H9 (cell line): Measurements from ENCODE around the gene C7. TPM values are rescaled to one million over a fixed set of nuclear protein-coding genes. Genes with fewer than 3 reads are reported as not detected.

Experiments used
- DNase-seq: peaks from one replicate; pipeline ENCODE4 v3.0.0-alpha.2; 2017
- H2AFZ ChIP-seq: one replicate; pipeline ENCODE4 v1.6.1; 2013; ENCODE audit warnings: mild to moderate bottlenecking, low read length, control low read depth, moderate library complexity
- H2AK5ac ChIP-seq: 2 replicates; pipeline ENCODE4 v1.6.1; 2013; ENCODE audit warnings: low read length, control low read depth, mixed read lengths; ENCODE audit not compliant: insufficient read length
- H2BK120ac ChIP-seq: one replicate; pipeline ENCODE4 v1.6.1; 2013; ENCODE audit warnings: low read depth, mild to moderate bottlenecking, low read length, control low read depth, inconsistent platforms; ENCODE audit not compliant: poor library complexity, severe bottlenecking
- H2BK12ac ChIP-seq: 2 replicates; pipeline ENCODE4 v1.6.1; 2013; ENCODE audit warnings: low read length, control low read depth, mixed read lengths, low read depth; ENCODE audit not compliant: insufficient read length
- H2BK15ac ChIP-seq: 2 replicates; pipeline ENCODE4 v1.6.1; 2013; ENCODE audit warnings: low read depth, low read length, control low read depth
- H2BK20ac ChIP-seq: one replicate; pipeline ENCODE4 v1.6.1; 2013; ENCODE audit warnings: low read depth, mild to moderate bottlenecking, low read length, control low read depth, inconsistent platforms; ENCODE audit not compliant: poor library complexity, severe bottlenecking
- H2BK5ac ChIP-seq: 2 replicates; pipeline ENCODE4 v1.6.1; 2013; ENCODE audit warnings: low read length, control low read depth, mixed read lengths; ENCODE audit not compliant: insufficient read length
- H3K14ac ChIP-seq: 2 replicates; pipeline ENCODE4 v1.6.1; 2013; ENCODE audit warnings: low read length, control low read depth; ENCODE audit not compliant: insufficient read depth
- H3K18ac ChIP-seq: 2 replicates; pipeline ENCODE4 v1.6.1; 2013; ENCODE audit warnings: low read depth, mild to moderate bottlenecking, mixed read lengths, low read length, control low read depth; ENCODE audit not compliant: insufficient read length
- H3K23ac ChIP-seq: 2 replicates; pipeline ENCODE4 v1.6.1; 2013; ENCODE audit warnings: low read length, control low read depth, mixed read lengths, low read depth; ENCODE audit not compliant: insufficient read length
- H3K23me2 ChIP-seq: 2 replicates; pipeline ENCODE4 v1.6.1; 2013; ENCODE audit warnings: low read depth, mild to moderate bottlenecking, mixed read lengths, low read length, control low read depth; ENCODE audit not compliant: insufficient read length, poor library complexity, severe bottlenecking
- H3K27ac ChIP-seq: 2 replicates; pipeline ENCODE4 v1.5.1; 2013; ENCODE audit warnings: low read length, control low read depth, mixed read lengths, low read depth; ENCODE audit not compliant: insufficient read length
- H3K27me3 ChIP-seq: 2 replicates; pipeline ENCODE4 v1.6.1; 2013; ENCODE audit warnings: low read length, control low read depth, inconsistent platforms; ENCODE audit not compliant: insufficient read depth
- H3K4ac ChIP-seq: 2 replicates; pipeline ENCODE4 v1.6.1; 2013; ENCODE audit warnings: low read depth, mild to moderate bottlenecking, control low read depth, inconsistent platforms, low read length, moderate library complexity
- H3K4me1 ChIP-seq: 2 replicates; pipeline ENCODE4 v1.6.1; 2013; ENCODE audit warnings: low read length, control low read depth, inconsistent platforms; ENCODE audit not compliant: insufficient read depth
- H3K4me2 ChIP-seq: 2 replicates; pipeline ENCODE4 v1.6.1; 2013; ENCODE audit warnings: low read length, control low read depth, mixed read lengths; ENCODE audit not compliant: insufficient read length, insufficient read depth
- H3K56ac ChIP-seq: 2 replicates; pipeline ENCODE4 v1.6.1; 2013; ENCODE audit warnings: low read depth, mild to moderate bottlenecking, mixed read lengths, low read length, control low read depth; ENCODE audit not compliant: insufficient read length
- H3K79me1 ChIP-seq: 2 replicates; pipeline ENCODE4 v1.6.1; 2013; ENCODE audit warnings: low read depth, mild to moderate bottlenecking, moderate library complexity, low read length, control low read depth, inconsistent platforms; ENCODE audit not compliant: insufficient read depth, poor library complexity, severe bottlenecking
- H3K79me2 ChIP-seq: 2 replicates; pipeline ENCODE4 v1.6.1; 2013; ENCODE audit warnings: low read length, control low read depth, inconsistent platforms; ENCODE audit not compliant: insufficient read depth
- H3K9ac ChIP-seq: 2 replicates; pipeline ENCODE4 v1.6.1; 2013; ENCODE audit warnings: low read length, control low read depth, mixed read lengths; ENCODE audit not compliant: insufficient read length; ENCODE audit errors: extremely low read depth
- H3K9me3 ChIP-seq: one replicate; pipeline ENCODE4 v1.6.1; 2013; ENCODE audit warnings: low read depth, low read length, inconsistent platforms; ENCODE audit not compliant: control insufficient read depth
- H3T11ph ChIP-seq: one replicate; pipeline ENCODE4 v1.6.1; 2013; ENCODE audit warnings: mild to moderate bottlenecking, low read length, control low read depth, inconsistent platforms
- H4K20me1 ChIP-seq: one replicate; pipeline ENCODE4 v1.6.1; 2013; ENCODE audit not compliant: control insufficient read depth, insufficient read length, insufficient read depth
- H4K5ac ChIP-seq: 2 replicates; pipeline ENCODE4 v1.6.1; 2013; ENCODE audit warnings: low read depth, mild to moderate bottlenecking, mixed read lengths, low read length, control low read depth; ENCODE audit not compliant: insufficient read length
- H4K8ac ChIP-seq: replicated peaks from 2 replicates; pipeline ENCODE4 v1.6.1; 2013; ENCODE audit warnings: low read length, control low read depth, mixed read lengths, low read depth; ENCODE audit not compliant: insufficient read length
- H4K91ac ChIP-seq: 2 replicates; pipeline ENCODE4 v1.6.1; 2013; ENCODE audit warnings: low read depth, mild to moderate bottlenecking, moderate library complexity, mixed read lengths, low read length, control low read depth; ENCODE audit not compliant: insufficient read length
- H3K27ac Mint-ChIP-seq, 3 experiments: 2 replicates in 2 of 3; 3 replicates in 1 of 3; pipeline ENCODE4 v1.8.0; 2020 to 2021; ENCODE audit warnings: mixed read lengths in 3 of 3, mild to moderate bottlenecking in 1 of 3, moderate library complexity in 1 of 3
- H3K27me3 Mint-ChIP-seq: 2 replicates; pipeline ENCODE4 v1.8.0; 2021; ENCODE audit warnings: low read depth, mild to moderate bottlenecking, moderate library complexity, mixed read lengths
- H3K36me3 Mint-ChIP-seq, 3 experiments: 2 replicates in 2 of 3; 3 replicates in 1 of 3; pipeline ENCODE4 v1.8.0; 2020 to 2021; ENCODE audit warnings: low read depth in 3 of 3, mixed read lengths in 3 of 3; ENCODE audit not compliant: insufficient read depth in 1 of 3
- H3K4me1 Mint-ChIP-seq, 2 experiments: 2 replicates each; pipeline ENCODE4 v1.8.0; 2020; ENCODE audit warnings: mixed read lengths in 2 of 2
- H3K4me3 Mint-ChIP-seq, 2 experiments: 2 replicates in 1 of 2; 3 replicates in 1 of 2; pipeline ENCODE4 v1.8.0; 2020 to 2021; ENCODE audit warnings: mild to moderate bottlenecking in 2 of 2, mixed read lengths in 2 of 2, moderate library complexity in 1 of 2
- H3K9me3 Mint-ChIP-seq, 2 experiments: 2 replicates in 1 of 2; 3 replicates in 1 of 2; pipeline ENCODE4 v1.8.0; 2020; ENCODE audit warnings: mild to moderate bottlenecking in 2 of 2, mixed read lengths in 2 of 2, moderate library complexity in 1 of 2
- WGBS: extraction: QIAGEN DNeasy Blood & Tissue Kit; methylation state at CpG from one replicate; pipeline ENCODE4 v1.1.7; 2013; ENCODE audit warnings: missing lambda C conversion rate, low lambda C conversion rate, mixed read lengths; ENCODE audit not compliant: insufficient read length; ENCODE audit errors: extremely low coverage; 5-methylcytosine and 5-hydroxymethylcytosine counted together
- total RNA-seq: library from RNA; stranded (reverse); gene quantifications from 2 replicates; pipeline ENCODE4 v1.2.1, GENCODE V29; 2021
- TF ChIP-seq, protein P1 (sequence below): fragments of 200-600 bp; sonication (generic); conservative IDR thresholded peaks from 3 replicates; pipeline ENCODE4 v1.8.0; 2021; ENCODE audit warnings: antibody characterized with exemption, mild to moderate bottlenecking

The C7 gene
- total RNA-seq, 1 experiment from 2014 or later = 0.52 TPM

- H3K4me2 ChIP-seq = no peak overlapping the region
- Mint-ChIP-seq H3K27me3 (no peaks in the 10 kb centered on the region; the same call in 1 of the 2 replicates), H3K4me1 (no peaks in the 10 kb centered on the region), H3K9me3 (no peaks in the 10 kb centered on the region), H3K4me3 (no peak overlapping the region), H3K27ac (no peak overlapping the region), H3K36me3 (no peaks in the 10 kb centered on the region)
- WGBS = no CpG with 5 or more reads among the region's 4 CpGs
- DNase-seq = no peak
- no peak overlapping the region for H2BK20ac ChIP-seq
- no peaks in the 10 kb centered on the region for H3K79me2 ChIP-seq
- no peak overlapping the region for H3T11ph ChIP-seq
- H3K9ac ChIP-seq = no peak overlapping the region
- H2AK5ac ChIP-seq = no peak overlapping the region
- no peak overlapping the region for H4K5ac ChIP-seq
- no peak overlapping the region for H3K27ac ChIP-seq
- no peak overlapping the region for H4K91ac ChIP-seq
- H3K23me2 ChIP-seq = no peaks in the 10 kb centered on the region
- H3K14ac ChIP-seq = no peak overlapping the region
- no peak overlapping the region for H3K18ac ChIP-seq
- H2AFZ ChIP-seq = no peak overlapping the region
- no peaks in the 10 kb centered on the region for H4K20me1 ChIP-seq
- TF ChIP-seq, protein P1, sequence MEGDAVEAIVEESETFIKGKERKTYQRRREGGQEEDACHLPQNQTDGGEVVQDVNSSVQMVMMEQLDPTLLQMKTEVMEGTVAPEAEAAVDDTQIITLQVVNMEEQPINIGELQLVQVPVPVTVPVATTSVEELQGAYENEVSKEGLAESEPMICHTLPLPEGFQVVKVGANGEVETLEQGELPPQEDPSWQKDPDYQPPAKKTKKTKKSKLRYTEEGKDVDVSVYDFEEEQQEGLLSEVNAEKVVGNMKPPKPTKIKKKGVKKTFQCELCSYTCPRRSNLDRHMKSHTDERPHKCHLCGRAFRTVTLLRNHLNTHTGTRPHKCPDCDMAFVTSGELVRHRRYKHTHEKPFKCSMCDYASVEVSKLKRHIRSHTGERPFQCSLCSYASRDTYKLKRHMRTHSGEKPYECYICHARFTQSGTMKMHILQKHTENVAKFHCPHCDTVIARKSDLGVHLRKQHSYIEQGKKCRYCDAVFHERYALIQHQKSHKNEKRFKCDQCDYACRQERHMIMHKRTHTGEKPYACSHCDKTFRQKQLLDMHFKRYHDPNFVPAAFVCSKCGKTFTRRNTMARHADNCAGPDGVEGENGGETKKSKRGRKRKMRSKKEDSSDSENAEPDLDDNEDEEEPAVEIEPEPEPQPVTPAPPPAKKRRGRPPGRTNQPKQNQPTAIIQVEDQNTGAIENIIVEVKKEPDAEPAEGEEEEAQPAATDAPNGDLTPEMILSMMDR = no peak
- no peak overlapping the region for H3K4ac ChIP-seq
- H2BK5ac ChIP-seq = no peak overlapping the region
- H3K79me1 ChIP-seq = no peaks in the 10 kb centered on the region
- H2BK12ac ChIP-seq = no peak overlapping the region
- no peak overlapping the region for H2BK15ac ChIP-seq
- no peaks in the 10 kb centered on the region for H3K9me3 ChIP-seq
- H3K4me1 ChIP-seq = no peaks in the 10 kb centered on the region
- no peak overlapping the region for H2BK120ac ChIP-seq
- H3K23ac ChIP-seq = no peak overlapping the region
- H4K8ac ChIP-seq = no peak overlapping the region
- H3K27me3 ChIP-seq = no peaks in the 10 kb centered on the region
- H3K56ac ChIP-seq = no peak overlapping the region
Measured at GRCh38 chr5:40999966-41000365, 90.7 kb downstream of the C7 start.
